ENCODE data around the gene ACSL1.

Gene ACSL1

GRCh38 chr4:184854673-184855072 is 28.9 kb upstream of the ACSL1 start:
- no peaks in the 10 kb centered on the region for H3K36me3 ChIP-seq (ENCODE audit: control insufficient read depth in 1 of 2, insufficient read depth in 2 of 2, low read length in 2 of 2)
- no peaks in the 10 kb centered on the region for H3K27me3 ChIP-seq (ENCODE audit: control insufficient read depth in 1 of 2, insufficient read depth in 2 of 2, low read length in 2 of 2)
- H3K4me1 ChIP-seq (ENCODE audit: control insufficient read depth in 1 of 2, insufficient read depth in 2 of 2, low read length in 2 of 2), result no peaks in the 10 kb centered on the region
- no peak overlapping the region for H3K27ac ChIP-seq (ENCODE audit: low read depth, low read length)
- no peak overlapping the region for H3K9ac ChIP-seq (ENCODE audit: low read depth in 1 of 2, low read length in 2 of 2)
- H3K4me3 ChIP-seq (ENCODE audit: low read depth in 1 of 2, low read length in 2 of 2), result no peak overlapping the region
- no peaks in the 10 kb centered on the region for H3K9me3 ChIP-seq (ENCODE audit: control insufficient read depth in 1 of 2, low read length in 2 of 2)

GRCh38 chr4:184853436-184853835 is 27.7 kb upstream of the ACSL1 start:
- Histone ChIP-seq H3K9me3 (ENCODE audit: control insufficient read depth in 1 of 2, low read length in 2 of 2) (no peaks in the 10 kb centered on the region), H3K4me1 (ENCODE audit: control insufficient read depth in 1 of 2, insufficient read depth in 2 of 2, low read length in 2 of 2) (no peaks in the 10 kb centered on the region), H3K4me3 (ENCODE audit: low read depth in 1 of 2, low read length in 2 of 2) (no peak overlapping the region), H3K27me3 (ENCODE audit: control insufficient read depth in 1 of 2, insufficient read depth in 2 of 2, low read length in 2 of 2) (peaks cover 0 to 1% of the 10 kb centered on the region in 2 donors), H3K27ac (ENCODE audit: low read depth, low read length) (no peak overlapping the region), H3K36me3 (ENCODE audit: control insufficient read depth in 1 of 2, insufficient read depth in 2 of 2, low read length in 2 of 2) (no peaks in the 10 kb centered on the region), H3K9ac (ENCODE audit: low read depth in 1 of 2, low read length in 2 of 2) (no peak overlapping the region)

GRCh38 chr4:184851886-184852285 is 26.1 kb upstream of the ACSL1 start:
- no peaks in the 10 kb centered on the region for H3K9me3 ChIP-seq (ENCODE audit: control insufficient read depth in 1 of 2, low read length in 2 of 2)
- peaks cover 0 to 6% of the 10 kb centered on the region in 2 donors for H3K27me3 ChIP-seq (ENCODE audit: control insufficient read depth in 1 of 2, insufficient read depth in 2 of 2, low read length in 2 of 2)
- H3K9ac ChIP-seq (ENCODE audit: low read depth in 1 of 2, low read length in 2 of 2), result no peak overlapping the region
- no peaks in the 10 kb centered on the region for H3K36me3 ChIP-seq (ENCODE audit: control insufficient read depth in 1 of 2, insufficient read depth in 2 of 2, low read length in 2 of 2)
- H3K4me1 ChIP-seq (ENCODE audit: control insufficient read depth in 1 of 2, insufficient read depth in 2 of 2, low read length in 2 of 2), result no peaks in the 10 kb centered on the region
- no peak overlapping the region for H3K4me3 ChIP-seq (ENCODE audit: low read depth in 1 of 2, low read length in 2 of 2)
- H3K27ac ChIP-seq (ENCODE audit: low read depth, low read length), result no peak overlapping the region

GRCh38 chr4:184851200-184851541 is 25.4 kb upstream of the ACSL1 start:
- H3K36me3 ChIP-seq (ENCODE audit: control insufficient read depth in 1 of 2, insufficient read depth in 2 of 2, low read length in 2 of 2), result no peaks in the 10 kb centered on the region
- no peak overlapping the region for H3K27ac ChIP-seq (ENCODE audit: low read depth, low read length)
- no peaks in the 10 kb centered on the region for H3K9me3 ChIP-seq (ENCODE audit: control insufficient read depth in 1 of 2, low read length in 2 of 2)
- no peak overlapping the region for H3K4me3 ChIP-seq (ENCODE audit: low read depth in 1 of 2, low read length in 2 of 2)
- H3K4me1 ChIP-seq (ENCODE audit: control insufficient read depth in 1 of 2, insufficient read depth in 2 of 2, low read length in 2 of 2), result no peaks in the 10 kb centered on the region
- peaks cover 0 to 6% of the 10 kb centered on the region in 2 donors for H3K27me3 ChIP-seq (ENCODE audit: control insufficient read depth in 1 of 2, insufficient read depth in 2 of 2, low read length in 2 of 2)
- no peak overlapping the region for H3K9ac ChIP-seq (ENCODE audit: low read depth in 1 of 2, low read length in 2 of 2)

GRCh38 chr4:184850431-184851199 is 24.8 kb upstream of the ACSL1 start:
- H3K36me3 ChIP-seq (ENCODE audit: control insufficient read depth in 1 of 2, insufficient read depth in 2 of 2, low read length in 2 of 2), result no peaks in the 10 kb centered on the region
- H3K27me3 ChIP-seq (ENCODE audit: control insufficient read depth in 1 of 2, insufficient read depth in 2 of 2, low read length in 2 of 2), result peaks cover 0 to 6% of the 10 kb centered on the region in 2 donors
- H3K9ac ChIP-seq (ENCODE audit: low read depth in 1 of 2, low read length in 2 of 2), result no peak overlapping the region
- no peaks in the 10 kb centered on the region for H3K4me1 ChIP-seq (ENCODE audit: control insufficient read depth in 1 of 2, insufficient read depth in 2 of 2, low read length in 2 of 2)
- no peak overlapping the region for H3K4me3 ChIP-seq (ENCODE audit: low read depth in 1 of 2, low read length in 2 of 2)
- H3K9me3 ChIP-seq (ENCODE audit: control insufficient read depth in 1 of 2, low read length in 2 of 2), result no peaks in the 10 kb centered on the region
- H3K27ac ChIP-seq (ENCODE audit: low read depth, low read length), result no peak overlapping the region

GRCh38 chr4:184850018-184850417 is 24.2 kb upstream of the ACSL1 start:
- H3K4me1 ChIP-seq (ENCODE audit: control insufficient read depth in 1 of 2, insufficient read depth in 2 of 2, low read length in 2 of 2), result no peaks in the 10 kb centered on the region
- H3K4me3 ChIP-seq (ENCODE audit: low read depth in 1 of 2, low read length in 2 of 2), result no peak overlapping the region
- no peak overlapping the region for H3K9ac ChIP-seq (ENCODE audit: low read depth in 1 of 2, low read length in 2 of 2)
- H3K27ac ChIP-seq (ENCODE audit: low read depth, low read length), result no peak overlapping the region
- no peaks in the 10 kb centered on the region for H3K9me3 ChIP-seq (ENCODE audit: control insufficient read depth in 1 of 2, low read length in 2 of 2)
- H3K27me3 ChIP-seq (ENCODE audit: control insufficient read depth in 1 of 2, insufficient read depth in 2 of 2, low read length in 2 of 2), result peaks cover 0 to 6% of the 10 kb centered on the region in 2 donors
- no peaks in the 10 kb centered on the region for H3K36me3 ChIP-seq (ENCODE audit: control insufficient read depth in 1 of 2, insufficient read depth in 2 of 2, low read length in 2 of 2)

- H3K36me3 ChIP-seq (ENCODE audit: control insufficient read depth in 1 of 2, insufficient read depth in 2 of 2, low read length in 2 of 2), result no peaks in the 10 kb centered on the region
Measured at GRCh38 chr4:184849185-184849584, 23.4 kb upstream of the ACSL1 start.

GRCh38 chr4:184848510-184848909 is 22.7 kb upstream of the ACSL1 start:
- Histone ChIP-seq H3K4me1 (ENCODE audit: control insufficient read depth in 1 of 2, insufficient read depth in 2 of 2, low read length in 2 of 2) (peaks cover 0 to 4% of the 10 kb centered on the region in 2 donors), H3K4me3 (ENCODE audit: low read depth in 1 of 2, low read length in 2 of 2) (no peak overlapping the region), H3K27ac (ENCODE audit: low read depth, low read length) (no peak overlapping the region), H3K36me3 (ENCODE audit: control insufficient read depth in 1 of 2, insufficient read depth in 2 of 2, low read length in 2 of 2) (no peaks in the 10 kb centered on the region), H3K9me3 (ENCODE audit: control insufficient read depth in 1 of 2, low read length in 2 of 2) (no peaks in the 10 kb centered on the region), H3K9ac (ENCODE audit: low read depth in 1 of 2, low read length in 2 of 2) (no peak overlapping the region), H3K27me3 (ENCODE audit: control insufficient read depth in 1 of 2, insufficient read depth in 2 of 2, low read length in 2 of 2) (peaks cover 2 to 6% of the 10 kb centered on the region in 2 donors)

More at GRCh38 chr4:184849185-184849584, 23.4 kb upstream of the ACSL1 start:
- peaks cover under 1 to 6% of the 10 kb centered on the region in 2 donors for H3K27me3 ChIP-seq (ENCODE audit: control insufficient read depth in 1 of 2, insufficient read depth in 2 of 2, low read length in 2 of 2)
- H3K27ac ChIP-seq (ENCODE audit: low read depth, low read length), result no peak overlapping the region
- peaks cover 0 to 2% of the 10 kb centered on the region in 2 donors for H3K4me1 ChIP-seq (ENCODE audit: control insufficient read depth in 1 of 2, insufficient read depth in 2 of 2, low read length in 2 of 2)
- H3K9ac ChIP-seq (ENCODE audit: low read depth in 1 of 2, low read length in 2 of 2), result no peak overlapping the region
- no peaks in the 10 kb centered on the region for H3K9me3 ChIP-seq (ENCODE audit: control insufficient read depth in 1 of 2, low read length in 2 of 2)
- no peak overlapping the region for H3K4me3 ChIP-seq (ENCODE audit: low read depth in 1 of 2, low read length in 2 of 2)

GRCh38 chr4:184846531-184846930 is 20.8 kb upstream of the ACSL1 start:
- Histone ChIP-seq H3K27me3 (ENCODE audit: control insufficient read depth in 1 of 2, insufficient read depth in 2 of 2, low read length in 2 of 2) (peaks cover 2 to 6% of the 10 kb centered on the region in 2 donors), H3K27ac (ENCODE audit: low read depth, low read length) (no peak overlapping the region), H3K4me3 (ENCODE audit: low read depth in 1 of 2, low read length in 2 of 2) (no peak overlapping the region)

GRCh38 chr4:184845367-184846021 is 19.7 kb upstream of the ACSL1 start:
- Histone ChIP-seq H3K4me1 (ENCODE audit: control insufficient read depth in 1 of 2, insufficient read depth in 2 of 2, low read length in 2 of 2) (peaks cover 0 to 4% of the 10 kb centered on the region in 2 donors), H3K36me3 (ENCODE audit: control insufficient read depth in 1 of 2, insufficient read depth in 2 of 2, low read length in 2 of 2) (no peaks in the 10 kb centered on the region), H3K27ac (ENCODE audit: low read depth, low read length) (no peak overlapping the region)

More at GRCh38 chr4:184846531-184846930, 20.8 kb upstream of the ACSL1 start:
- no peaks in the 10 kb centered on the region for H3K9me3 ChIP-seq (ENCODE audit: control insufficient read depth in 1 of 2, low read length in 2 of 2)
- H3K9ac ChIP-seq (ENCODE audit: low read depth in 1 of 2, low read length in 2 of 2), result no peak overlapping the region
- no peaks in the 10 kb centered on the region for H3K36me3 ChIP-seq (ENCODE audit: control insufficient read depth in 1 of 2, insufficient read depth in 2 of 2, low read length in 2 of 2)
- H3K4me1 ChIP-seq (ENCODE audit: control insufficient read depth in 1 of 2, insufficient read depth in 2 of 2, low read length in 2 of 2), result peaks cover 0 to 4% of the 10 kb centered on the region in 2 donors

More at GRCh38 chr4:184845367-184846021, 19.7 kb upstream of the ACSL1 start:
- Histone ChIP-seq H3K9ac (ENCODE audit: low read depth in 1 of 2, low read length in 2 of 2) (no peak overlapping the region), H3K27me3 (ENCODE audit: control insufficient read depth in 1 of 2, insufficient read depth in 2 of 2, low read length in 2 of 2) (peaks cover 2 to 6% of the 10 kb centered on the region in 2 donors), H3K4me3 (ENCODE audit: low read depth in 1 of 2, low read length in 2 of 2) (no peak overlapping the region), H3K9me3 (ENCODE audit: control insufficient read depth in 1 of 2, low read length in 2 of 2) (no peaks in the 10 kb centered on the region)
